Measurements from ENCODE around the gene KCND2.

Gene KCND2

DNA sequence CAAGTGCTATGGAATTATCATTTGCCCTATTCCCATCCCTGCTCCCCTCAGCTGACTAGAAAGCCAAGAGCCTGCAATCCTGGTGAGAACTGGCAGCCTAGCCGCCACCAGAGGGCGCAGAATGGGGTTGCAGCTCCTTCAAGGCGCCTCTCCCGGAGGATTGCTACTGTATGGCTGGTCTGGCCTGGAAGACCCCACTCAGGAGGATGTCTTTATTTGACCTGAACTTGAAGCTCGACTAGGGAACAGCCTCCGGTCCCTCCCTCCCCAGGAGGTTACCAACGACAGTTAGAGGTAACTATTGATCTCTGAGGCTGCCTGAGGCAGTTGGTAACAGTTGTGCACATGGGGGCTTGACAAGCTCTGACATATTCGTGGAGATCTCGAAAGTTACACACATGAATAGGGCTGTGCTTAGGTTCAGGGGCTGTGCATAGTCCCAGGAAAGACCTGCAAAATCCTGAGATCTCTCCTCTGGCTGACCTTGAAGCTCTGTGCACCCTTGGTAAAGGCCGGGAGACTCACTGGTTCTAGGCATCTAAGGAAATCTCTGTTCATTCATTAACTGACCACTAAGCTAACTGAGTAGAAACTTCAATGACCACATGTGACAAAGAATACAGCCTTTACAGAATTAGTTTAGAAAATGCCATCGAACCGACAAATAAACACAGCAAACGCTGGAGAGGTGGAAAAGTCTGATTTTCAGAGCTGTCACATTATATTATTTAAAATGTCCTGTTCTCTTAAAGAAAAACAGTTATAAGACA, 519.3 kb downstream of the KCND2 start:
- TF ChIP-seq GATA1 (IDR thresholded peaks at IDR 0.05; ENCODE audit: low read depth, low read length) (no peak), POLR2A (IDR thresholded peaks at IDR 0.05; ENCODE audit: low read length) (no peak)
- peak; percentile 64 to 83 for DNase-seq

DNA sequence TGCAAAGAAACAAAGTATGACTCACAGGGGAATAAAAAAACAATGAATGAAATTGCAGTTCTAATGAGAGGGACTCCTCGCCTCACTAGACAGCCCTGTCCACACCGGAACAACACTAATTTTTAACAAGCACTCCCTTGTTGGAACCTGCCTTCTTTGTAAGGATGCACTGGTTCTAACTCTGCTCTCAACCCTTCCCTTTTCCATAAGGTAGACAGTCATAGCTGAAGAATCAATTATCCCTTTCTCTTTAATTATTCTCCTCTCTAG, 519.8 kb downstream of the KCND2 start:
- DNase-seq, result no peak
- no peak for TF ChIP-seq GATA1 (IDR thresholded peaks at IDR 0.05; ENCODE audit: low read depth, low read length)
- TF ChIP-seq POLR2A (IDR thresholded peaks at IDR 0.05; ENCODE audit: low read length), result no peak

GRCh38 chr7:120793213-120793936, 520.4 kb downstream of the KCND2 start:
- DNase-seq, result no peak
- TF ChIP-seq POLR2A (IDR thresholded peaks at IDR 0.05; ENCODE audit: low read length) (no peak), GATA1 (IDR thresholded peaks at IDR 0.05; ENCODE audit: low read depth, low read length) (no peak)

DNA sequence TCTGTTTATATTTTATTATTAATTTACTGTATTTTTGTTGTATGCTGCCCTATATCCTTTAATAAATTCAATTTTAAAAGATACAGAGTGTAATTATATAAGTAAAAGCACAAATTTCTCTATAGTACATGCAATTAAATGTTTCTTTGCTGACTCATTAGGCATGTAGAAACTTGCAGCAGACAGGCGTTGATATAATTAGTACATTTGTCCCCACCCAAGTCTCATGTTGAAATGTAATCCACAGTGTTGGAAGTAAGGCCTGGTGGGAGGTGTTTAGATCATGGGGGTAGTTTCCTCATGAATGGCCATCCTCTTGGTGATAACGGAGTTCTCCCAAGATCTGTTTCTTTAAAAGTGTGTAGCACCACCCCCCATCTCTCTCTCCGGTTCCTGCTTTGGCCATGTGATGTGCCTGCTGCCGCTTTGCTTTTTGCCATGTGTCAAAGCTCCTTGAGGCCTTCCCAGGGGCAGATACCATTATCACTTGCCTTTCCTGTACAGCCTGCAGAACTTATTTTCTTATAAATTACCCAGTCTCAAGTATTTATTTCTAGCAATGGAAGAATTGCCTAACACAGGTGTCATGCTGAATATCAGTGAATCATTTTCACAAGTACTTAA, 521.2 kb downstream of the KCND2 start:
- TF ChIP-seq GATA1 (IDR thresholded peaks at IDR 0.05; ENCODE audit: low read depth, low read length) (no peak), POLR2A (IDR thresholded peaks at IDR 0.05; ENCODE audit: low read length) (no peak)
- DNase-seq, result peak in 1 of 2 experiments; percentile 30

DNA sequence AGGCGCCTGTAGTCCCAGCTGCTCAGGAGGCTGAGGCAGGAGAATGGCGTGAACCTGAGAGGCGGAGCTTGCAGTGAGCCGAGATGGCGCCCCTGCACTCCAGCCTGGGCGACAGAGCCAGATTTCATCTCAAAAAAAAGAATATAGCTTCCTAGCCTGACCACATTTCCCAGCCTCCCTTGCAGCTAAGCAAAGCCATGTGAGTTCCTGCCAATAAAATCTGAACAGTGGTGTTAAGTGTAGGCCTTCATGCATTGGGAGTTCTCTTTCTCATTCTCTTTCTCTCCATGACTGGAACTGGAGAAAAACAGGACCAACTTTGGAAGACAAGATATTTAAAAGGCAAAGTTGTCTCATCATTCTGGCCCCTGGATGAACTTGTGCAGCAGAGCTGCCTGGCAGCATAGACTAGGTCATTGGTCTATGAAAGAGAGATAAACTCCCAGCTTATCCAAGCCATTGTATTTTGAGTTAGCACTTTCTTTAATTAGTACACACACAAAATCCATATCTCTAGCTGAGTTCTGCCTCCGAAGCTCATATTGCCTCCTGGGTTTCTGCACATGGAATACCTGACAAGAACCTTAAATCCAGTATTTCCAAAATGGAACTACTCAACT, 524.2 kb downstream of the KCND2 start:
- DNase-seq, result no peak
- no peak for TF ChIP-seq POLR2A (IDR thresholded peaks at IDR 0.05; ENCODE audit: low read length)

DNA sequence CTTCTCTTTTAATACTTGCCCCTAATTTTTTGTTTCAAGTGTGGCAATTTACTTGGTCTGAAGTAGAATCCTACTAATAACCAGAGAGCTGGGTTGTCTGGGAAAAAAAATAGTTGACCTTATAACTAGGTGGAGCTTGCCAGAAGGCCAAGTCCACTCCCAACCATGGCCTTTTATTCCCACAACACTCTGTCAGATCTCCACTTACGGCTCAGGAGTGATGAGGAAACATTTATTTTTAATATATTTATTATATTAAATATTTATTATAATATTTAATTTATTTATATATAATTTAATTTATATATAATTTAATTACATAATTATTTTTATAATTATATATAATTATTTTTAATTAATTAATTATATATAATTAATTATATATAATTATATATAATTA, 526.2 kb downstream of the KCND2 start:
- no peak for DNase-seq
- TF ChIP-seq GATA1 (IDR thresholded peaks at IDR 0.05; ENCODE audit: low read depth, low read length), result no peak
- no peak for TF ChIP-seq POLR2A (IDR thresholded peaks at IDR 0.05; ENCODE audit: low read length)

Data from erythroblast (primary cell).